ENCODE measurements around the gene HS3ST6.
"Not testable (repeated sequence)": the region's sequence is repeated elsewhere in the genome, so short reads cannot be mapped to it uniquely, and the experiment has no call there.

HS3ST6 gene

DNA sequence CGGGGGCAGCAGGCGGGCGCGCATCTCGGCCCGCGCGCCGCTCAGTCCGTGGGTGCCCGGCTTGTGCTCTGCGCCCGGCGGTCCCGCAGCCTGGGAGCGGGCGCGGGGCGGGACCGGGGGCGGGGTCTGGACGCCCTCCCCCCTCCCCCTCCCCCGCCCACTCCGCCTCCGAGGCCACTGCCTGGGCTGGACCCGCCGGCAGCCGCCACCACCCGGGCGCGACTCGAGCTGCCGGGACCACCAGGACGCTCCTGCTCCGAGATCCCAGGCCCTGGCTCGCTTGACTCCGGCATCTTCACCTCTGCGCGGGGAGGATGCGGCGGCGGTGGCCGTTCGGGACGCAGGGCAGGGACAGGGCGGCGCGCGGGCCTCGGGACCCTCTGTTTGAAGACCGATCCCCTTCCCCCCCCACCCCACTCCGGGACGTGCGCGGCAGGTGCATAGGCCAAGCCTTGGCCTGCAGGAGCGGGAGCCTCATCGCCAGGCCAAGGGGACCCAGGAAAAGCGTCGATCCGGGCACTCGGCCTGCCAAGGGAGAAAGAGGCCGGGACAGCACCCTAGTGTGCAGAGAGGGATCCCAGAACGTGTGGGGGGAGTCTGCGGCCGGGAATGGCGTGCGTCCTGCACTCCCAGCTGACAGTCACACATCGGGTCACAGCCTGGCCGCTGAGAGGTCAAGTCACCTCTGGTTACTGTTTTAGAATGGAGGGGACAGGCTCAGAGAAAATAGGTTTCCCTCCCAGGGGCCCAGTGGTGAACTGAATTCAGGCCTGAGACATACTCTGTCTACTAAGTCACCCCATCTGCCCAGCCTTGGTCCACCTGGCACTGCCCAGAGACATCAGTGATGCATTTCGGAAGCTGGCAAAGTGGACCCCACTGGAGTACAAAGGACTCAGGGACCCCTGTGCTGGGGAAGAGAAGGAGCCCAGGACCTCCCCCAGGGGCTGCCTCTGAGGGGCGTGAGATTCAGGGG is at the start of gene HS3ST6:
Gene HS3ST6, minus strand, starts transcription at position 65 of the 976 bp plus-strand sequence. CDS start 92 bp downstream, outside the sequence.
- DNase-seq (ENCODE audit: low read depth in 2 of 2) = no peak

DNA sequence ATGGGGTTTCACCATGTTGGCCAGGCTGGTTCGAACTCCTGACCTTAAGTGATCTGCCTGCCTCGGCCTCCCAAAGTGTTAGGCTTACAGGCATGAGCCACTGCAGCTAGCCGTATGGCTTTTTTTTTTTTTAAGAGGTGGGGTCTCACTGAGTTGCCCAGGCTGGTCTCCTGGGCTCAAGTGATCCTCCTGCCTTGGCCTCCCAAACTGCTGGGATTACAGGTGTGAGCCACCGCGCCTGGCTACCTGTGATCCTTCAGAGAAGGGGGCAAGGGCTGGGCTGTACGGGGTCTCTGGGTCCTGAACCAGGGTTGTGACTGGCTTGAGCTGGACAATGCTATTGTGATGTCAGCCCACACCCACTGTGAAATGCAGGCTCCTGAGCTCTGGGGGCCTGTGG is 48.2 kb upstream of the HS3ST6 start, which contains the start of gene RNF151:
Gene RNF151, plus strand, starts transcription at position 397 of the 400 bp plus-strand sequence. CDS start 26 bp downstream, outside the sequence.
- DNase-seq (ENCODE audit: low read depth in 2 of 2) = no peak

DNA sequence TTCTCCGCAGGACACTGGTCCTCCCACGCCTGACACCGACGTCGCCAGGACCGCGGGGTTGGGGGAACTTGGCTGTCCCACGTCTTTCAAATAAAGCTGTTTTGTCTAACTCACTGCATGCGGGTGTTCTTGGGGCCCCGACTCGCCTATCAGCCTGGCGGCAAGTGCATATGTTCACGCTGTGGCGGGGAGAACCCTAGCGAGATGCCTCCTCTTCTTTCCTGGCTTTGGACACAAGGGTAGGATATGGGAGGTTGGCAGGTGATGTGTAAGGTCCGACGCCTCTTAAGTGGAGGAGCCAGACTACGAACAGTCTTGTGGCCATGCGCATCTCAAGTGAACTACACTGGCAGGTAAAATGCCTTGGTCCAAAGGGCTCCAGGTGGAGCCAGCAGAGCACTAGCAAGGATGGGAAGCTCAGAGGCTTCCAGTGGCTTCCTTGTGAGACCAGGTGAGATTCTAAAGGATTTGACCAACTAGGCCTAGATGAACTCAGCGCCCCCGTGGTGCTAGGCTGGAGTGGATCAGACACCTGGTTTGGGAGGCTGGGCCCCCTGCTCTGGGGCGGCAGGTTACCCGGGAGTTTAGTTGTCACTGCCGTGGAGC is 47.3 kb upstream of the HS3ST6 start:
- no peak for DNase-seq (ENCODE audit: low read depth in 2 of 2)

DNA sequence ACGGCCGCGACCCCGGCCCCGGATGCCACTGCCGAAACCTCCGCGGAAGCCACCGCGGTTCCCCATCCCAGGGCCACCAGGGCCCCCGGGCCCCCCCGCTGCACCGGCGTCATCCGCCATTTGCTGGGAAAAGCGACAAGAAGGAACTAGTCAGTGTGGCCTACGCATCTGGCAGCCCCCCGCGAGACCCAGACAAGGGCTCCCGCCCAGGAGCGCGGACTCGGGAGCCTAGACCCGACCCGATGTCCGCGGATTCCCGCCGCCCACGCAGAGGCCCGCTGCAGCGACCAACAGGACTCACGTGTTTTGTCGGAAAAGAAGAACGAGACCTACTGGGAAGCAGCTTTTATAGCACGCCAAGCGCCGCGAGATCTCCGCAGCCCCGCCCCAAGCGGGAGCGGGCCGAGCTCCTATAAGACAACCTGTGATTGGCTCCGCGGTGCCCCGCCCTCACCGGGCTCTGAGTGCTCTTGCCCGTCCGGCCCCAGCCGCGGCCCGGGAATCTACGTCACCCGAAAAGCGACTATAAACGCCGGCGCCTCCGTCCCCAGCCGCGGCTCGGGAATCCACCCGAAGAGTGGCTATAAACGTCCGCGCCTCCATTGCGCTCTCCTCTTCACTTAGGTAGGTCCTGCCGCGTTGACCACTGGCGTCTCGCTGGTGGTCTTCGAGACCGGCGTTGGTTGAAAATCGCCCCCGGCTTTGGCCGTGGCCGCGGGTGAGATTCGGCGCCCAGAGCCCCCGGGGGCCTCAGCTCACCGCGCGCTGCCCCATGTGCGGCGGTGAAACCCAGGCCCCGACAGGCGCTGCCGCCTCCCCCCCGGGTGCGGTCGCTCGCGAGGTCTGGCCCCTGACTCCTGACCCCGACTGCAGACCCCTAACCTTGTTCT is 46.5 kb upstream of the HS3ST6 start, which contains the start of gene RPS2:
Gene RPS2, minus strand, starts transcription at position 321 of the 890 bp plus-strand sequence. Its CDS starts 201 bp downstream, at position 120.
- peak; percentile 95 to 97 for DNase-seq (ENCODE audit: low read depth in 2 of 2)

DNA sequence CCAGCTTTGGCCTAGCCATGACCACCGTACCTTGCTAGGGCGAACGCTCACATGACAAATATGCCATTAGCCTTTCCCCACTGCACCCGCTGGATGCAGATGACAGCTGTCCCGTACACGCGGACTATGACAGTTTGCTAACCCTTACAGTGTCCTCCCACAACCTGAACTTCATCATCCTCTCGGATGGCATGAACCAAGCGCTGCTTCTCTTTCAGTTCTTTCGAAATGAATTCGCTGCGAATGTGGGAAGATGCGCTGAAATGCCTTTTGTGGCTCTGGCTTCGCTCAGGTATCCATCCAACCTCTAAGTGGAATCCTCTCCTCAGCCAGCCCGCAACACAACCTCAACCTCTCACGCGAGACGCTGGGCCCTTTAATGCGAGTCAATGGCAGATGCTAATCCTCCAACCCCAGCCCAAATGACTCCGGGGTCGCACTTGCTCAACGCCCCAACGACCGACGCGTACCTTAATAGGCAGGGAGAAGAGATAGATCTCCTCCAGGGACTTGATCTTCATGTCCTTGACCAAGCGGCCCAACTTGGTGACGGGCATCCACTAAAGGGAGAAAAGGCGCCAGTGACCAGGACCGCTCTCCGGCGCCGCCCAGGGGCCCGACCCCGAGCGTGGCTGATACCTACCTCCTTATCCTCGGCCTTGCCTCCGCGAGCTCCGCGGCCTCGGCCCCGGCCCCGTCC is 45.7 kb upstream of the HS3ST6 start:
- peak in 1 of 2 donors; percentile 29 for DNase-seq (ENCODE audit: low read depth in 2 of 2)

DNA sequence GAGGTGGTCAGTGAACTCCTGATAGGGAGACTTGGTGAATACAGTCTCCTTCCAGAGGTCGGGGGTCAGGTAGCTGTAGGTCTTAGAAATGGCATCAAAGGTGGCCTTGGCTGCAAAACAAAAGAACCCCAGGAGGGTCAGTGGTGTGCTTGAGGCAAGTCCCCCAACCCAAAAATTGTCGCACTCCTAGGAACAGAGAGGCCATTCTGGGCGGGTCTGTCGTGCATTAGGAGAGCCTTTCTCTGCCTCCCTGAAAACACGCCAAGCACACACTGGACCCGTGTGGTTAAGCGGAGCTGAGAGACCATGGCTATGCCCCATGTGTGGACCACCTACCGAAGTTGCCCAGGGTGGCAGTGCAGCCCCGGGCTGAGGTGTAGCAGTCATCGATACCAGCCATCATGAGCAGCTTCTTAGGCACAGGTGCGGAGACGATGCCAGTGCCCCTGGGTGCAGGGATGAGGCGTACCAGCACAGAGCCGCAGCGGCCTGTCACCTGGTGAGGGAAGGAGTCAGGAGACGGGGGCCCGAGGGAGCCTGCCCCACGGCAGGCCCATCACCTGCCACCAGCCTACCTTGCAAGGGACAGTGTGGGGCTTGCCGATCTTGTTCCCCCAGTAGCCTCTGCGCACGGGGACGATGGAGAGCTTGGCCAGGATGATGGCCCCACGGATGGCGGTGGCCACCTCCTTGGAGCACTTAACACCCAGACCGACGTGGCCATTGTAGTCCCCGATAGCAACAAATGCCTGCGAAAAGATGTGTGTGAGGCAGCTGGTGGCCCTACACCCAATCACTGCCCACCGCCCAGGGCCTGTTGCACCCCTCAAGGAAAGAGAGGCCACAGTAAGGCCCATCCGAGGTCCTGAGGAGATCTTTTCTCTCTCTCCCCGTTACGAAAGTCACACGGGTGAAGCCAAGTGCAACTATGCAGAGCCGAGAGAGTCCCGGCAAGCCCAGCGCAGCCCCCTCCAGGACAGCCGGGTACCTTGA is 44.2 kb upstream of the HS3ST6 start:
- not testable (repeated sequence) for DNase-seq (ENCODE audit: low read depth in 2 of 2)

DNA sequence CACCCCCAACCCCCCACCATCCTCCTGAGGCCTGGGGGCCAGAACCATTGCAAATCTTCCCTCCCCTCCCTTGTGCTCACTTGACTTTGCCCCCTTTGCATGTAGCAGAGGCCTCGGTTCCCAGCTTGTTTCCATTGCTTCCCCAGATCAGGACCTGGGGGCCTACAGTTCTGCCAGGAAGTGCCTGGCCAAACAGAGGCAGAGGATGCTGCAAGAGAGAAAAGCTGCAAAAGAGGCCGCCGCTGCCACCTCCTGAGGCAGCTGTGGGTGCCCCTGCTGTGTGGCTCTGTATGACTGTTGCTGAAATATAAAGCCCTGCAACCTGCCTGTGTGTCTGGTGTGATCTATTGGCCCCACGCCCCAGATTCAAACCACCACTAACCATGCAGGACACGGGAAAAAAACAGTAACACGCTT is 43.4 kb upstream of the HS3ST6 start:
- DNase-seq (ENCODE audit: low read depth in 2 of 2) = no peak

DNA sequence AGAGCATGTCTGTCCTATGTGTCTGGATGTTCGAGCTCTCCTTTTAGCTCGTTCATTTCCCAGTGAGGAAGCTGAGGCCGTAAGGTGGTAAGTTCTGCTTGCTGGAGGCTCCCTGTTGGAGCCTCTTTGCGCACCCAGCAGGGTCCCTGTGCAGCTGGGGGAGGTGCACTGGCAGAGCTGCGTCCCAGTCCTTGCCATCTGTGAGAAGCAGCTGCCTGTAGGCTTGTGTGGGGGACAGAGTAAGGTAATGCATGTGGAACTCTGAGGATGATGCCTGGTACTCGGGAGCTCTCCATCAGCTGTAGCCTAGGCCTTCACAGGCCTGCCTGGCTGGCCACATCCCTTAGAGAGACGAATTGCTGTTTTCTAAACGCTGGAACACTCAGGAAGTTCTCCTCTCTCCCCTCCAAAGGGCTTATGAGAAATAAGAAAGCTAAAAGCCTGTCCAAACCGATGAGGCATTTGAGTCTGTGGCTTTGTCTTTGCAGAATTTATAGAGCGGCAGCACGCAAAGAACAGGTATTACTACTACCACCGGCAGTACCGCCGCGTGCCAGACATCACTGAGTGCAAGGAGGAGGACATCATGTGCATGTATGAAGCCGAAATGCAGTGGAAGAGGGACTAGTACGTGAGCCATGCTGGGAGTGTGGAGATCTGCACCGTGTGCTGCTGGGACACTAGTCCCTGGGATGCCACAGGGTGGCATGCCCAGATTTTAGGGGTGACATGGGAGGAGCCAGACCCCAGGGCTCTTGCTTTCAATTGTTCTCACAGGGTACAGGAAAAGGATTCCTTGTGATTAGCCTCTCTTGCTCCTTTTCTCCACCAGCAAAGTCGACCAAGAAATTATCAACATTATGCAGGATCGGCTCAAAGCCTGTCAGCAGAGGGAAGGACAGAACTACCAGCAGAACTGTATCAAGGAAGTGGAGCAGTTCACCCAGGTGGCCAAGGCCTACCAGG is 42.7 kb upstream of the HS3ST6 start:
- no peak for DNase-seq (ENCODE audit: low read depth in 2 of 2)

DNA sequence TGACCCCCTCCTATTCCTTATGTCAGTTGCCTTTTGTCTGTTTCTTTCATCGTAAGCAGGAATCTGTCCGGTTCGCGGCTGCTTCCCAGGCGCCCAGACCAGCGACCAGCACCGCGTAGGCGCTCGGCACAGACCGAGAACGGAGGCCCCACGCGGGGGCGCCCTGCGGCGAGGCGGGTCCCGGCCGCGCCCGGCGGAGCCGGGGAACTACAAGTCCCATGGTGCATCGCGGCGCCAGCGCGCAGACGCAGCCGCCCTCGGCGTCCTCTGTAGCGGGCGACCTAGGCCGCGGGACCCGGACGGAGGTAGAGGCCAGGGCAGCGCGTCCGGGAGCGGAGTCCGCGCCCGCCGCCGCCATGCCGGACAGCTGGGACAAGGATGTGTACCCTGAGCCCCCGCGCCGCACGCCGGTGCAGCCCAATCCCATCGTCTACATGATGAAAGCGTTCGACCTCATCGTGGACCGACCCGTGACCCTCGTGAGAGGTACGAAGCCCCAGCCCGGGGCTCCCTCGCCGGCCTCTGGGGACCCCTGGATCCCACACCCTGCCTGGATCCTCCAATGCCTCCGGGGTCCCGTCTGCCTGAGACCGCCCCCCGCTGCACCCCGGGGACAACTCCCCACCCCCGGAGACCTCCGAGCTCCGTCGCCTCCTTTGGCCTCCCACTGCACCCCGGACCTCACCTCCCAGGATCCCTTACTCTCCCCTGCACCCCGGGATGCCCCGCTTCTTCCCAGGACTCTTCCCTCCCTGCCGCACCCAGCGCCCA is 41.2 kb upstream of the HS3ST6 start, which contains the start of gene NDUFB10:
Gene NDUFB10, plus strand, starts transcription at position 270 of the 771 bp plus-strand sequence. Its CDS starts 87 bp downstream, at position 357.
- DNase-seq (ENCODE audit: low read depth in 2 of 2) = peak; percentile 72 to 87

DNA sequence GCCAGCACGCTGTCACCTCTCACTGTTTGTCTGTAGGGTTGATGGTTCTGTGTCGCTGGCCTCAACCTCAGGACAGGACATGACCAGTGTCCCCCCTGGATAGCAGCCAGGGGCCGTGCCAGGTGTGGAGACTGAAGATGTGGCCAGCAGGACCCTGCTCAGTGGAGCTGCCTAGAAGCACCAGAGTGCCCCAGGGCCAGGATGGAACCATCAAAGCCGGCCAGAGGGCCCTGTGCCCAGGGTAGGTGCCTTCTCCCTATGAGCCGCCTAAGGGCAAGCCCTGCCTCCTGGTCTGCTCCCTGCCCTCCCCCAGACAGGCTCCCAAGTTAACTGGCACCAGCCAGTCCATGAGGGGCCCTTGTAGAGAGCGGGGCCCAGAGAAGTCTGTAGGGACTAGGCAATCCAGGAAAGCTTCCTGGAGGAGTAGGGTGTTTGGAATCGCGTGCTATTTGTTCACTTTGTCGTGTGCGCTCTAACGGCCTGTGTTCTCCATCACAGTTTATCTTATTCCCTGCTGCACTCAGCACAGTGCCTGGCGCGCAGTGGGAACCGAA is 40.6 kb upstream of the HS3ST6 start:
- no peak for DNase-seq (ENCODE audit: low read depth in 2 of 2)

DNA sequence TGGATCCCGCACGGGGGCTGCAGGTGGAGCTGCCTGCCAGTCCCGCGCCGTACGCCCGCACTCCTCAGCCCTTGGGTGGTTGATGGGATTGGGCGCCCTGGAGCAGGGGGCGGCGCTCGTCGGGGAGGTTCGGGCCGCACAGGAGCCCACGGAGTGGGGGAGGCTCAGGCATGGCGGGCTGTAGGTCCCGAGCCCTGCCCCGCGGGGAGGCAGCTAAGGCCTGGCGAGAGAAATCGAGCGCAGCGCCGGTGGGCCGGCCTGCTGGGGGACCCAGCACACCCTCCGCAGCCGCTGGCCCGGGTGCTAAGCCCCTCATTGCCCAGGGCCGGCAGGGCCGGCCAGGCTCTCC is 39.9 kb upstream of the HS3ST6 start:
- DNase-seq (ENCODE audit: low read depth in 2 of 2) = not testable (repeated sequence)

DNA sequence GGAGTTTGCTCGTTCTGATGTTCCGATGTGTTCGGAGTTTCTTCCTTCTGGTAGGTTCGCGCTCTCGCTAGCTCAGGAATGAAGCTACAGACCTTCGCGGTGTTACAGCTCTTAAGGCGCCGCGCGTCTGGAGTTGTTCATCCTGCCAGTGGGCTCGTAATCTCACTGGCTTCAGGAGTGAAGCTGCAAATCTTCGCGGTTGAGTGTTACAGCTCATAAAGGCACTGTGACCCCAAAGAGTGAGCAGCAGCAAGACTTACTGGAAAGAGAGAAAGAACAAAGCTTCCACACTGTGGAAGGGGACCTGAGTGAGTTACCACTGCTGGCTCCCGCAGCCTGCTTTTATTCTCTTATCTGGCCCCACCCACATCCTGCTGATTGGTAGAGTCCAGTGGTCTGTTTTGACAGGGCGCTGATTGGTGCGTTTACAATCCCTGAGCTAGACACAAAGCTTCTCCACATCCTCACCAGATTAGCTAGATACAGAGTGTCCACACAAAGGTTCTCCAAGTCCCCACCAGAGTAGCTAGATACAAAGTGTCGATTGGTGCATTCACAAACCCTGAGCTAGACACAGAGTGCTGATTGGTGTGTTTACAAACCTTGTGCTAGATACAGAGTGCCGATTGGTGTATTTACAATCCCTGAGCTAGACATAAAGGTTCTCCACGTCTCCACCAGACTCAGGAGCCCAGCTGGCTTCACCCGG is 39.4 kb upstream of the HS3ST6 start:
- not testable (repeated sequence) for DNase-seq (ENCODE audit: low read depth in 2 of 2)

DNA sequence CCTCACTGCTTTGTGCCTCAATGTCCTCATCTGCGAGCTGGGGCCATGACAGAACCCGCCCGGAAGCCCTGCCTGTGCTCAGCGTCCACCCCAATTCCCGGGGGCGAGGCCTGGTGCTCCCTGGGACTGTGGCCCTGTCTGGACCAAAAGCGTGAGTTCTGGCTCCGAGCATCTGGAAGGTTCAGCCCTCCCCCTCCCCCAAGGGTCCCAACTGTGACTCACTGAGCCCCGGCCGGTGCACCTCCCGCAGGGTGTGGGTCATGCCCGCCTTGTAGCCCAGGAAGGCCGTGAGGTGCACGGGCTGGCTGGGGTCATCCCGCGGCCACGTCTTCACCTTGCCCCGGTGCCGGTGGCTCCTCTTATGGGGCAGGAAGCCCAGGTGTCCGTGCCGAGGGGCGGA is 35.5 kb upstream of the HS3ST6 start:
- no peak for DNase-seq (ENCODE audit: low read depth in 2 of 2)

DNA sequence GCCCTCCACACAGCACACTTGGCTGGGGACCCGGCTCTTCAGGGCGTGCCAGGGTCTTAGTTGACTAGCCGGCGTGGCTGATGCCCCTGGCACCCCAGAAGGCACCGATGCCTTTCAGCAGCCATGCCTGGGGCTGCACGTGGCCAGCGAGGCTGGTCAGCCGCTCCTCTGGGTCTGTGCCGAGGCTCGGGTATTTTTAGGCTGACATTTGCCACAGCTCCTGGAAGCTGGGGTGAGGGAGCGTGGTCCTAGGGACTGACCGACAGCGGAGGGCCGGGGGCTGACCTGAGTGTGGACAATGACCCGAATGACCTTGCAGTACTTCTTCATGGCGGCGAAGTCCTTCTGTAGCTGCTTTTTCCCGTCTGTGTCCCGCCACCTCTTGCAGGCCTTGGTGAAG is 32.3 kb upstream of the HS3ST6 start:
- no peak for DNase-seq (ENCODE audit: low read depth in 2 of 2)

DNA sequence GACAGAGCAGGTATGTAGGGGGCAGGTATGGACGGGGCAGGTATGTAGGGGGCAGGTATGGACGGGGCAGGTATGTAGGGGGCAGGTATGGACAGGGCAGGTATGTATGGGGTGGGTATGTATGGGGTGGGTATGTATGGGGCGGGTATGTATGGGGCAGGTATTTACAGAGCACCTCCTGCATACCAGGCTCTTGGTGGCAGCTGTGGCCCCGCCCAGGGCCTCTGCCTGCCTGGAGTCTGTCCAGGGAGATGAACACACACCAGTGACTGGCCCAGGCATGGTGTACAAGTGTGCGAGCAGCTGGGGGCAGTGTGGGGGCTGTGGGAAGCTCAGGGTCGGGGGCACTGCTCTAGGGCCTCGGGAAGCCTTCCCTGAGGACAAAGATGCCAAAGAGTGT is 31.8 kb upstream of the HS3ST6 start:
- DNase-seq (ENCODE audit: low read depth in 2 of 2) = no peak

DNA sequence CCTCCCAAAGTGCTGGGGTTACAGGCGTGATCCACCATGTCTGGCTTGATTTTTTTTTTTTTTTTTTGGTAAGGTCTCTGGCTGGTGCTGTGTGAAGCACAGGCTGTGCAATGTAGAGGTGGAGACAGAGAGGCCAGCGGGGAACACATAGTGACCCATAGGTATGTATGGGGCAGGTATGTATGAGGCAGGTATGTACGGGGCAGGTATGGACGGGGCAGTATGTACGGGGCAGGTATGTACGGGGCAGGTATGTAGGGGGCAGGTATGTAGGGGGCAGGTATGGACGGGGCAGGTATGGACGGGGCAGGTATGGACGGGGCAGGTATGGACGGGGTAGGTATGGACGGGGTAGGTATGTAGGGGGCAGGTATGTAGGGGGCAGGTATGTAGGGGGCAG is 31.3 kb upstream of the HS3ST6 start:
- no peak for DNase-seq (ENCODE audit: low read depth in 2 of 2)

DNA sequence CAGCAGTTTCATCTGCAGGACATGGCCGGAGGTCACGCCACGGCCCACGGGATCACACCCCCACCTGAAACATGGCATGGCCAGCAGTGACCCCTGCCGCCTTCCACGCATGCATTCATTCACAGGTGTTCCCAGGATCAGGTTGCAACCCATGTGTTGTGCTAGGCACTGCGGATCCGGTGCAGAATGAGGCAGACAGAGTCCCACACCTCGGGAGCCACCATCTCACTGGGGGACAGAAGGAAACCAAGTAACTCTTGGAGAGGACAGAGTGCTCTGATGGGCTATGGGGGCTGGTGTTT is 29.1 kb upstream of the HS3ST6 start:
- no peak for DNase-seq (ENCODE audit: low read depth in 2 of 2)
